ENCODE results near the gene NEU1. TPM values are rescaled to one million over a fixed set of nuclear protein-coding genes. Genes with fewer than 3 reads are reported as not detected.

The NEU1 gene
- total RNA-seq, 1 experiment from 2014 or later: 44.8 TPM

DNA sequence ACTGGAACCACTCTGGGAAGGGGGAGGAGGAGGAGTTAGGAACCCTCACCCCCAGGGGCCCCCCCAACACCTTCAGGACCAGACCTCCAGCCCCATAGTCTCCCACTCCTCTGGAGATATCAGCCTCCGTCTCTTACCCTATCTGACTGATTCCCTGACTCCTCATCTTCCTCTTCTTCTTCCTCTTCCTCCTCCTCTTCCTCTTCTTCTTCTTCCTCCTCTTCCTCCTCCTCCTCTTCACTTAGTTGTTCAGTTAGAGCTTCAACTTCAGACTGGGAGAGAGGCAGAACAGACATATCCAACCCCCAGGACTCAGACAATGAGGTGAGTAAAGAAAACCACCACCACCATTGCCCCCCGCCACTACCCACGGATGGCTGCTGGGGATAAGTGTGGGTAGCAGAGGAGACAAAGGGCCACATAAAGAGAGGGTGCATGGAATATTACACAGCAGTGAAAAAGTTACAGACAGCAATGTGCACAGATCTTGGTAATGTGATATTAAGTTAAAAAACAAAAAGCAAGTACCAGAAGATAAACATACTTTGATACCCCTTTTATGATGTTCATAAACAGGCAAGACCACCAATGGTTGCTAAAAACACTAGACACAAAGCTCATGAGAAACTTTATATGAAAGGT, 26.8 kb upstream of the NEU1 start:
- no peak overlapping the region for H3K4me3 Mint-ChIP-seq

DNA sequence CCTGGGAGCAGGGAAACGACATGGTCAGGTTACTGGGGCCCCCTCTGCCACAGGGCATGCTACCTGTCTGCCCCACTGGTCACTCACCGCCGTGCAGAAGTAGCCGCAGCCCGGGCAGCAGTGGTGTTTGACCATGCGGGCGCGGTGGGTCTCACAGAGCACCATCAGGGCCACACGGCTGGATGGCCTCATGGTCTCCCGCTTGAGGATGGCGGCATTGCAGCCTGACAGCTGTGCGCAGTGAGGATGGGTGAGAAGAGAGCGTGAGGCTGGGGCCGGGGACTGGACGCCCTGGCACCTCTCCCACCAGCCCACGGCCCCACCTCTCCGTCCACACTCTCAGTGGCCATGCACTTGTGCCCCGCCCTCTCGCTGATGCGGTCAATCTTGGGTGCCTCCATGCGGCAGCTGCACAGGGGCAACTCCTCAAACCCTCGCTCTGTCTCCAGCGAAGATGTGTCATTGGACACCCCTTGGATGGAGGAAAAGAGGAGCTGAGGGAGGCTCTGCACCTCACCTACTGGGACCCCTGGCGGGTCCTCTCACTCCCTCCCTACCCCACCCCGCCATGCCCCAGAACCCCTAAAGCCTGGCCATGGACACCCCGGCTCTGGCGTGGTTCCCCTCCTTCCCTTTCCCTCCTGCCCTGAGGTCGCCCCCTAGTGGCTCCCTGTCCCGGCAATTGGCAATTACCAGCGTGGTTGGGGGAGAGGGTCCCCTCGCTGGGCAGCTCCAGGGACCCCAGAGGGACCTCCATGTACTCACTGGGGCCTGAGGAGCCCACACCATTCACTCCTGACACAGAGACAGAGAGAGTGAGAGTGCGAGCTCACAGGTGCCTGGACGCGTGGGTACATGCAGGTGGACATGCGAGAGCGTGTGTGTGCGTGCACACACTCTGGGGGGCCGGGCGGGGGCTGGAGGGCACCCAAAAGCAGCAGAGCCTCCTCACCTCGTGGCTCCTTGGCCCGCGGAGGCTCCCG, 25.9 kb upstream of the NEU1 start:
- DNase-seq (ENCODE audit: low spot score) (peak; percentile 79), ATAC-seq (peak; percentile 86)
- H3K36me3 Mint-ChIP-seq: peaks cover 77% of the 10 kb centered on the region
- no peak overlapping the region for H3K27ac Mint-ChIP-seq
- H3K4me1 Mint-ChIP-seq: no peaks in the 10 kb centered on the region
- CTCF ChIA-PET: interaction anchor here (0.7 to 1.8 kb wide), 10 partner anchors 9 to 194 kb away, joined by 3 to 7 read pairs (median 4); partner anchors contain the start of genes EHMT2, LSM2, NEU1 and SLC44A4
- H3K9me3 Mint-ChIP-seq: no peaks in the 10 kb centered on the region
- POLR2A ChIA-PET: interaction anchor here (1.0 kb wide), 1 partner anchor 64 kb away, joined by 3 read pairs; no protein-coding TSS in a partner anchor
- TF ChIP-seq, protein P1, sequence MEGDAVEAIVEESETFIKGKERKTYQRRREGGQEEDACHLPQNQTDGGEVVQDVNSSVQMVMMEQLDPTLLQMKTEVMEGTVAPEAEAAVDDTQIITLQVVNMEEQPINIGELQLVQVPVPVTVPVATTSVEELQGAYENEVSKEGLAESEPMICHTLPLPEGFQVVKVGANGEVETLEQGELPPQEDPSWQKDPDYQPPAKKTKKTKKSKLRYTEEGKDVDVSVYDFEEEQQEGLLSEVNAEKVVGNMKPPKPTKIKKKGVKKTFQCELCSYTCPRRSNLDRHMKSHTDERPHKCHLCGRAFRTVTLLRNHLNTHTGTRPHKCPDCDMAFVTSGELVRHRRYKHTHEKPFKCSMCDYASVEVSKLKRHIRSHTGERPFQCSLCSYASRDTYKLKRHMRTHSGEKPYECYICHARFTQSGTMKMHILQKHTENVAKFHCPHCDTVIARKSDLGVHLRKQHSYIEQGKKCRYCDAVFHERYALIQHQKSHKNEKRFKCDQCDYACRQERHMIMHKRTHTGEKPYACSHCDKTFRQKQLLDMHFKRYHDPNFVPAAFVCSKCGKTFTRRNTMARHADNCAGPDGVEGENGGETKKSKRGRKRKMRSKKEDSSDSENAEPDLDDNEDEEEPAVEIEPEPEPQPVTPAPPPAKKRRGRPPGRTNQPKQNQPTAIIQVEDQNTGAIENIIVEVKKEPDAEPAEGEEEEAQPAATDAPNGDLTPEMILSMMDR (IDR thresholded peaks at IDR 0.05): peak; percentile 69
- TF ChIP-seq ZBTB21 (CRISPR knock-in tag; IDR thresholded peaks at IDR 0.05; ENCODE audit: borderline replicate concordance) (no peak), ATF1 (CRISPR knock-in tag; IDR thresholded peaks at IDR 0.05) (0 out of 2 replicates have a peak, but pooled peaks have one; percentile 30), HMGA2 (CRISPR knock-in tag; IDR thresholded peaks at IDR 0.05) (no peak), NR2C2 (CRISPR knock-in tag; IDR thresholded peaks at IDR 0.05) (no peak), PRRX2 (CRISPR knock-in tag; IDR thresholded peaks at IDR 0.05) (no peak)
- TF ChIP-seq, protein P2, sequence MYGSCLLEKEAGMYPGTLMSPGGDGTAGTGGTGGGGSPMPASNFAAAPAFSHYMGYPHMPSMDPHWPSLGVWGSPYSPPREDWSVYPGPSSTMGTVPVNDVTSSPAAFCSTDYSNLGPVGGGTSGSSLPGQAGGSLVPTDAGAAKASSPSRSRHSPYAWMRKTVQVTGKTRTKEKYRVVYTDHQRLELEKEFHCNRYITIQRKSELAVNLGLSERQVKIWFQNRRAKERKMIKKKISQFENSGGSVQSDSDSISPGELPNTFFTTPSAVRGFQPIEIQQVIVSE (CRISPR knock-in tag; IDR thresholded peaks at IDR 0.05; ENCODE audit: borderline replicate concordance): no peak
- TF ChIP-seq, protein P3, sequence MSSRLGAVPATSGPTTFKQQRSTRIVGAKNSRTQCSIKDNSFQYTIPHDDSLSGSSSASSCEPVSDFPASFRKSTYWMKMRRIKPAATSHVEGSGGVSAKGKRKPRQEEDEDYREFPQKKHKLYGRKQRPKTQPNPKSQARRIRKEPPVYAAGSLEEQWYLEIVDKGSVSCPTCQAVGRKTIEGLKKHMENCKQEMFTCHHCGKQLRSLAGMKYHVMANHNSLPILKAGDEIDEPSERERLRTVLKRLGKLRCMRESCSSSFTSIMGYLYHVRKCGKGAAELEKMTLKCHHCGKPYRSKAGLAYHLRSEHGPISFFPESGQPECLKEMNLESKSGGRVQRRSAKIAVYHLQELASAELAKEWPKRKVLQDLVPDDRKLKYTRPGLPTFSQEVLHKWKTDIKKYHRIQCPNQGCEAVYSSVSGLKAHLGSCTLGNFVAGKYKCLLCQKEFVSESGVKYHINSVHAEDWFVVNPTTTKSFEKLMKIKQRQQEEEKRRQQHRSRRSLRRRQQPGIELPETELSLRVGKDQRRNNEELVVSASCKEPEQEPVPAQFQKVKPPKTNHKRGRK (CRISPR knock-in tag; IDR thresholded peaks at IDR 0.05; ENCODE audit: borderline replicate concordance): no peak
- no peak overlapping the region for H3K4me3 Mint-ChIP-seq
- H3K27me3 Mint-ChIP-seq (ENCODE audit: low read depth): no peaks in the 10 kb centered on the region

More for the DNA sequence above, 26.8 kb upstream of the NEU1 start:
- Mint-ChIP-seq H3K27me3 (ENCODE audit: low read depth) (no peaks in the 10 kb centered on the region), H3K27ac (no peak overlapping the region), H3K36me3 (peaks cover 81% of the 10 kb centered on the region), H3K4me1 (no peaks in the 10 kb centered on the region), H3K9me3 (no peaks in the 10 kb centered on the region)
- ATAC-seq (no peak), DNase-seq (ENCODE audit: low spot score) (no peak)
- no peak for TF ChIP-seq SMAD3 (CRISPR knock-in tag; IDR thresholded peaks at IDR 0.05; ENCODE audit: borderline replicate concordance)
- TF ChIP-seq OVOL2 (CRISPR knock-in tag; IDR thresholded peaks at IDR 0.05; ENCODE audit: borderline replicate concordance): no peak
- TF ChIP-seq SMAD4 (CRISPR knock-in tag; IDR thresholded peaks at IDR 0.05): no peak
- TF ChIP-seq, protein P4, sequence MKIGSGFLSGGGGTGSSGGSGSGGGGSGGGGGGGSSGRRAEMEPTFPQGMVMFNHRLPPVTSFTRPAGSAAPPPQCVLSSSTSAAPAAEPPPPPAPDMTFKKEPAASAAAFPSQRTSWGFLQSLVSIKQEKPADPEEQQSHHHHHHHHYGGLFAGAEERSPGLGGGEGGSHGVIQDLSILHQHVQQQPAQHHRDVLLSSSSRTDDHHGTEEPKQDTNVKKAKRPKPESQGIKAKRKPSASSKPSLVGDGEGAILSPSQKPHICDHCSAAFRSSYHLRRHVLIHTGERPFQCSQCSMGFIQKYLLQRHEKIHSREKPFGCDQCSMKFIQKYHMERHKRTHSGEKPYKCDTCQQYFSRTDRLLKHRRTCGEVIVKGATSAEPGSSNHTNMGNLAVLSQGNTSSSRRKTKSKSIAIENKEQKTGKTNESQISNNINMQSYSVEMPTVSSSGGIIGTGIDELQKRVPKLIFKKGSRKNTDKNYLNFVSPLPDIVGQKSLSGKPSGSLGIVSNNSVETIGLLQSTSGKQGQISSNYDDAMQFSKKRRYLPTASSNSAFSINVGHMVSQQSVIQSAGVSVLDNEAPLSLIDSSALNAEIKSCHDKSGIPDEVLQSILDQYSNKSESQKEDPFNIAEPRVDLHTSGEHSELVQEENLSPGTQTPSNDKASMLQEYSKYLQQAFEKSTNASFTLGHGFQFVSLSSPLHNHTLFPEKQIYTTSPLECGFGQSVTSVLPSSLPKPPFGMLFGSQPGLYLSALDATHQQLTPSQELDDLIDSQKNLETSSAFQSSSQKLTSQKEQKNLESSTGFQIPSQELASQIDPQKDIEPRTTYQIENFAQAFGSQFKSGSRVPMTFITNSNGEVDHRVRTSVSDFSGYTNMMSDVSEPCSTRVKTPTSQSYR (CRISPR knock-in tag; IDR thresholded peaks at IDR 0.05): no peak
- CTCF ChIA-PET: interaction anchor here (0.6 to 1.7 kb wide), 11 partner anchors 8 to 195 kb away, joined by 3 to 7 read pairs (median 4); partner anchors contain the start of genes EHMT2, LSM2, NEU1 and SLC44A4
- POLR2A ChIA-PET: no interaction called here
